ENCODE results near the gene JAKMIP2.

JAKMIP2 gene

GRCh38 chr5:147544556-147544955, 238.0 kb downstream of the JAKMIP2 start:
- no peak for DNase-seq (ENCODE audit: extremely low read depth, low read depth)
- TF ChIP-seq CTCF (IDR thresholded peaks at IDR 0.05; ENCODE audit: low read depth, low read length): no peak

GRCh38 chr5:147539053-147539452, 243.5 kb downstream of the JAKMIP2 start:
- no peak for DNase-seq (ENCODE audit: extremely low read depth, low read depth)
- TF ChIP-seq CTCF (IDR thresholded peaks at IDR 0.05; ENCODE audit: low read depth, low read length): no peak

- no peak for DNase-seq (ENCODE audit: extremely low read depth, low read depth)
- no peak for TF ChIP-seq CTCF (IDR thresholded peaks at IDR 0.05; ENCODE audit: low read depth, low read length)
Measured at GRCh38 chr5:147538236-147538635, 244.3 kb downstream of the JAKMIP2 start.

All from AG09319 (cell line).